Keratinocyte (primary cell): ENCODE results near the gene OS9.

Experiments
- CTCF ChIP-seq, 3 experiments: IDR thresholded peaks in 1 of 3; conservative IDR thresholded peaks in 1 of 3; optimal IDR thresholded peaks in 1 of 3; 2 replicates in 2 of 3; 3 replicates in 1 of 3; pipeline versions ENCODE3 to v1.5.1; 2011; ENCODE audit warnings: low read length in 3 of 3, mild to moderate bottlenecking in 3 of 3, moderate library complexity in 2 of 3, control low read depth in 1 of 3, inconsistent platforms in 1 of 3; ENCODE audit not compliant: insufficient read depth in 2 of 3; ENCODE audit errors: extremely low read depth in 1 of 3
- EZH2 ChIP-seq: IDR thresholded peaks from one replicate; pipeline ENCODE4 v1.6.1; 2012; ENCODE audit warnings: inconsistent platforms, mild to moderate bottlenecking, low read length, moderate library complexity

- TF ChIP-seq CTCF (optimal IDR thresholded peaks at IDR 0.05 in 1 of 3, IDR thresholded peaks at IDR 0.05 in 1 of 3, conservative IDR thresholded peaks at IDR 0.05 in 1 of 3; ENCODE audit: extremely low read depth in 1 of 3, insufficient read depth in 2 of 3, low read length in 3 of 3) (no peak), EZH2 (no peak)
These were observed 26.1 kb downstream of the OS9 start for GRCh38 chr12:57719777-57720605.
